NCI-H510A (cell line): ENCODE measurements around the gene EXOC6B.

Experiments
- DNase-seq: peaks from one replicate; lab custom pipeline; 2025; lab: John Stamatoyannopoulos, UW

The EXOC6B gene

GRCh38 chr2:72132981-72133720, 692.7 kb downstream of the EXOC6B start:
- DNase-seq = no peak

- DNase-seq = no peak
These were observed 693.7 kb downstream of the EXOC6B start for GRCh38 chr2:72131916-72132841.

DNA sequence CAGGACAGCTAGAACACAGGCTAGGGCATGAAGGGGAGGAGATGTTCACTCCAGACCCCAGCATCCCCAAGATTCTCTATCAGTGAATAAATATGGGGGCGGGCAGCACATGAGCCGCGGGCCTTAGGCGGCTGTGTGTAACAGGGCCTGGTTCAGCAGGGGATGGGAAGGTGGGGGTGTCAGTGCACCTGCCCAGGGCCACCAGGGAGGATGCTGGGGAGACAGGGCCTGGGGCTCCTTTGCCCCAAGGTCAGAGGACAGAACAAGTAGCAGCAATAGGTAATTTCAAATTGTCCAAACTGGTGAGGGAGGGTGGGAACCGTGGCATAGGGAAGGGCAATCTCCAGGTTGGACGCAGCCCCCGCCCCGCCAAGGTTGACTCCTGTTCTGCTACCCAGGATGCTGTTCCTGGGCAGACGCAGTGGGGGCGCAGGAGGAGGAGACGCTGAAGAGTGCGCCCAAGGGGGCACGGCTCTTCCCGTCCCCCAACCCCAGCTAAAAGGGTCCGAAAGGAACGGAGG, 694.4 kb downstream of the EXOC6B start:
- DNase-seq = no peak

DNA sequence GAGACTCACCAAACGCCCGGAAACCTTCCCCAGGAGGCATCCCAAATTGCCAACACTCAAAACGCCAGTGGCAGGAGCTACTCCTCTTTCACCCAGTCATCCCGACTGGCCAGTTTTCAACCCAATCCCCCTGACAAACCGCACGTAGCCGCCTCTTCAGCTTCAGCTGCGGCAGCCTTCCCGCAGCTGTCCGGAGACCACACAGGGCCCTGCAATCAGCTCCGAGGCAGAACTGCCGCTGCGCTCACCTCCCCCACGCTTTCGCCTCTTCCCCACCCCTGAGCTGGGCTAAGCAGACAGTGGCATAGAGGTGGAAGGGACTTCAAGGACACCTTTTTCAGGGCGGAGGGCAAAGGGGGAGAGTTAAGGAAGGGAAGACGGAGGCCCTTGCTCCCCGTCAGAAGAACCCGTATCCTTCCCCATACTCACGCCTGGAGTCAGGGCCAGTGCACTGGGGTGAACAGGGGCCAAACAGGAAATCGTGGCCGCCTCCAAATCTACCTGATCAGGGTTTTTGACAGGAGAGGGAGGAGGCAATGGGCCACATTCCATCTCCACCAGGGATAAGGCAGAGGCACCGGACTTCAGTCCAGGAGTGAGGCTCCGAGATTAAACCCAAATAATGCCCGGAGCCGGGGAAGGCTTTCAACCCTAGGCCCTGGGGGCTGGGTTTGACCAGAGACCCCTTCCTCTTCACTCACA, 695.0 kb downstream of the EXOC6B start:
- DNase-seq = no peak

GRCh38 chr2:72129681-72130340, 696.0 kb downstream of the EXOC6B start:
- no peak for DNase-seq

DNA sequence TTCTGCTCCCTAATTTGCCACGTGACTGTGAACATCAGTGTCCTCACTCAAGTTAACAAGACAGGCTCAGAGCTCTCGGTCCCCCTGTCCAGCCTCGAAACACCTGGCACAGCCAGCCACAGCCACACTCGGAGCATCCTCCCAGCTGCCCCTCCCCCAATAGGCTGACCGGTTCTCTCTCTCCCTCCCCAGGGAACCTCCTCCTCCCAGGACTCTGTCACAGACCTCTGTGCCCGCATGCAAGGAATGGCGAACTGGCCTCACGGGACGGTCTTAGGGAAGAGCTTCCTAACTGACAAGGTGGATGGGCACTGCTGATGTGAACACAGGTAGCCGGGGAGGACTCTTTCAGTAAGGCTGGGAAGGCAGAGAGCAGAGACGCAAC, 697.0 kb downstream of the EXOC6B start:
- no peak for DNase-seq

DNA sequence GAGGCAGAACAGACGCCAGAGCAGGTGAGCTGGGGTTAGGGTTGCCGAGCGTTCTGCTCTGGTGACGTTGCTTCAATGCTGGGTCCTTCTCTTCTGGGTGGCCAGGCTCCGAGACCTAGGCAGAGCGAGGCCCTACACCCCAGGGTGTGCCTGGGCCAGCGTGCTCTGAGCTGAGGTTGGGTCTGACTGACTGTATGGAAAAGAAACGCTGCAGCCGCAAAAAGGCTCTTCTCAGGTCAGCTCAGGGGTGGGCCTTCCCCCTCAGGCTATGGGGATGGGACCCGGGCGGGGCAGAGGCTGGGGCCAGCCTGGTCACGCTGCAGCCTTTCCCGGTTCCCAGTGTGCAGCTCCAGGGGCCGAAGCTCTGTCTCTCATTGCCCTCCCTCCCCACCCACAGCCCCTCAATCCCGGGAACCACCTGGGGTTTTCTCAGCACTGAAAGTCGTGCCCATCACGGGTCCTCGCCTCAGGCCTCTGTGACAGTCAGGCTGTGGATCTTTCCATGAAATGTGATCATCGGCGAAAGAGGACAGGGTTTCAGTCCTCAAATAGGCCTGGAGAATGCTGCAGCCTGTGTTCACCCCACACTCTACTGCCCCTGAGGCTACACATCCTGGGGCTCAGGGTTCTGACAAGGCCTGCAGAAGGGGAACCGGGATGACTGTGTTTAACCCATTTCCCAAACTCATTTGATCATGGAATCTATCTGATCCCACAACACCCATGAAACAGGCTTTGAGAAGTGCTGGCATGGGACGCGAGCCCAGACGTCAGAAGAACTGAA, 697.6 kb downstream of the EXOC6B start:
- DNase-seq = no peak

- no peak for DNase-seq
These were observed 698.3 kb downstream of the EXOC6B start for GRCh38 chr2:72127401-72128058.

DNA sequence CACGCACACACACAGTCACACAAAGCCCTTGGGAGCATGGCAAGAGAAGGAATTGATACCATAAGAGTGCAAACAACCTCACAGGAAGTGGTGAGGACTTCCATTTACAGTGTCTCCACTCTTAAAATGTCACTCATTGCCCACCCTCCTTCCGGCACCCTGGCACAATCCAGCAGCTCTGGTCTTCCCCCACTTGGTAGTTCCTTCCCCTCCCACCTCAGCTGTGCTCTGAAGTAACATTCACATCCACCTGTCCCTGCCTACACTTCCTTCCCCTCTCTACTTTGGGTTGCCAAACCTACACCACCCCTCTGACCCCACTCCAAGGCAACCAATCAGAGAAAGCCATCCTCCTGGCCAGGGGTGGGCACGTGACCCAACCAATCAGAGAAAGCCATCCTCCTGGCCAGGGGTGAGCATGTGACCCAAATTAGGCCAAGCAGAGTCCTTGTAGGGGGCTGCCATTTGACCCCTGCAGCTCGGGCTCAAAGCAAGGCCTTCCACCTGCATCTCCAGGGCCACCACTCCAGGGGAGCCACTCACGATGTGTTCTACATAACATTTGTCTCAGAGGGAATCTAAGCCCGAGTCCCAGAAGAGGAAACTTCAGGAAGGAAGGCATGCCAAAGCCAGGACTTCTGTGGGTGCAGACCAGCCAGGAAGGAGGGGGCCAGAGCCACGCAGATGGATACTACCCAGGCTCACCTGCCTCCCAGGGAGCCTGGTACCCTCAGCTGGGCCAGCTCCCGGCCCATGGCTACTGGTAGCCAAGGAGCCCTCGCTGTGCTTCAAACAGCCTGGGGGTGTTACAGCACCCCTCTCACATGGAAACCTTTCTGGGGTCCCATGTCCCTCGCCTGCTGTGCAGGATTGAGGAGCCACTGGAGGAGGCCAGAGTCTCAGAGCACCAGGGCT, 699.4 kb downstream of the EXOC6B start:
- DNase-seq = no peak
